Right renal pelvis (tissue), 4 donors: Measurements from ENCODE around the gene C14orf132. TPM values are rescaled to one million over a fixed set of nuclear protein-coding genes. Genes with fewer than 3 reads are reported as not detected.

ENCODE experiments used
- DNase-seq, 4 donors: peaks; one replicate each; pipeline ENCODE4 v3.0.0-alpha.2; 2013; ENCODE audit warnings: low read depth in 4 of 4, low spot score in 3 of 4, missing footprints in 1 of 4
- polyA plus RNA-seq, 4 donors: library from polyadenylated mRNA; unstranded; fragments of 120-200 nt; gene quantifications; one replicate each; pipeline ENCODE4 v1.2.1, GENCODE V29; 2013; ENCODE audit not compliant: insufficient read length in 4 of 4

The C14orf132 gene
- polyA plus RNA-seq, 4 donors: 32.0 to 39.2 (median 34.6) TPM

DNA sequence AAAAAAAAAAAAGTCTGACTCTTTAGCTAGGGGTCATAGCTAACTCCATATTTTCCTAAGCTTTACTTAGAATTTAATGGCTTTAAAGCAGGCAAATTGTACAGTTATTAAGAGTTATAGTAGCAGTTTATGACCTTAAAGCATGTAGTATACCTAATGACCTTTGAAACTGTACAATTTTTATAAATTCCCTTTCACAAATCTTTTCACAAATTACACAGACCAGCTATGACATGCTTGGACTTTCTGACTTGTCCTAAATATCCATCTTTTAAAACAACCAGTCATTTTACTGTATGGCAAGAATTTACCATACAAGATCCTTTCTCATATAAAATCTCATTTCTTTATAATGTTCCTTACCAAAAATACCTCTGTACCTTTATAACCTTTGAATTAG is 74.8 kb downstream of the C14orf132 start:
- DNase-seq: no peak

DNA sequence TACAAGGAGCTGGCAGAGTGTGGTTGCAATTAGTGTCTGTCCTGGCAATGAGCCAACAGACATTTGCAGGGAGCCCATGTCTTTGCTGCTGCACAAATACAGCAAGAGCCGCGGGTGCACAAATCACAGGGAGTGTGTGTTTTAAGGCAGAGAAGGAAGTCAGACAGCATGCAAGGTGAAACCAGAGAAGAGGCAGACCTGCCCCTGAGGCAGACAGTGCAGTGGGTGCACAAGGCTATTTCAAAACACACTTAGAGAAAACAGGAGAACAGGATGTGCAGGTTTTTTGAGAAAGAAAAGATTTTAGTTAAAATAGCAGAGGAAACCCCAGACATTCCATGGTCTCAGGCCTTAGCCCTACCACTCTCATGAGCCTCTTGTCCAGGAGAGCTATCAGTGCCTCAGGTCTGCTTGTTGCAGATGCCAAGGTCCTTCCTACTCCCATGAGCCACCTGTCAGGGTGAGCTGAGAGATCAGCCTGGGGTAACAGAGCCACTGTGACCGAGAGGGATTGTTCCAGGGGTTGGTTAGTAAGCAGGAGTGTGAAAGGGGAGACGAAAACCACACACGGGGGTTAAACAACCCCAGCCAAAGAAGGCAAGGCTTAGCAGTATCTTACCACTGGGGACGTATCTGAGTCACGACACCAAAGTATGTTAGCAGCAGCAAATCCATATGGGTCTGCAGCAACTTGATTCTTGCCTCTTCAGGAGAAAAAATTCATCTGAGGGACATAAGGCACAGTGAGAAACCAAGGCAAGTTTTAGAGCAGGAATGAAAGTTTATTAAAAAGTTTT is 78.1 kb downstream of the C14orf132 start:
- DNase-seq: no peak

DNA sequence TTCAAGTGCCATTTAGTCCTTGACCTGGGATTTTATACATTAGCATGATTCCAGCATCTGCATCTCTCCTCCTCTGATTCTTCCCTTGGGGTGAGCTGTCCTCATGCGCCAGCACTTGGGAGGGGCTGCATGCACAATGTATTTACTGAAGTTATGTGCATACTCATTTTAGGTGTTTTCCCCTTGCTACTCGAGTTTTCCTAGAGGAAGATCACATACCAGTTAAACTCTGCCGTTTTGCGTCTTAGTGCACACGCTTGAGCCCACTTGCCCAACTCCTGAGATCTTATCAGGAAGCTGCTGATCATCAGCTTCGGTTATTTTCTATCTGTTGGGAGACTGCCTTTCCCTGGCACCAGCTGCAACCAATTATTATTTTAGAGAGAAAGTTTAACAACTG is 78.8 kb downstream of the C14orf132 start:
- DNase-seq: no peak

GRCh38 chr14:96118391-96118790 is 79.2 kb downstream of the C14orf132 start:
- DNase-seq: no peak

GRCh38 chr14:96119947-96120346 is 80.8 kb downstream of the C14orf132 start:
- DNase-seq: no peak

GRCh38 chr14:96120392-96120791 is 81.2 kb downstream of the C14orf132 start:
- no peak for DNase-seq

DNA sequence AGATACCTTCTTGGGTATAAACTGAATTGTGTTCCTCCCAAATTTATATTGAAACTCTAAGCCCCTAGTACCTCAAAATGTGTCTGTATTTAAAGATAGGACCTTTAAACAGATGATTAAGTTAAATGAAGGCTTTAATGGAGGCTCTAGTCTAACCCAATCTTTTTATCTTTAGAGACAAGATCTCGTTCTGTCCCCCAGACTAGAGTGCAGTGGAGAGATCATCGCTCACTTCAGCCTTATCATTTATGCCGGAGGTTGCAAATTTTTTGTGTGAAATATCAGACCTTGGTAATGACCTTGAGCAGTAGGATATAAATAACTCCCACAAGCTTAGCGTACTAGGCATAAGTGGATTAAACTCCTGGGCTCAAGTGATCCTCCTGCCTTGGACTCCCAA is 81.8 kb downstream of the C14orf132 start:
- no peak for DNase-seq

GRCh38 chr14:96121660-96122395 is 82.7 kb downstream of the C14orf132 start:
- no peak for DNase-seq

- DNase-seq: no peak
Measured at GRCh38 chr14:96122496-96122895, 83.3 kb downstream of the C14orf132 start.

- DNase-seq: no peak
Measured at GRCh38 chr14:96125536-96125935, 86.4 kb downstream of the C14orf132 start.

GRCh38 chr14:96126339-96126782 is 87.2 kb downstream of the C14orf132 start:
- no peak for DNase-seq

DNA sequence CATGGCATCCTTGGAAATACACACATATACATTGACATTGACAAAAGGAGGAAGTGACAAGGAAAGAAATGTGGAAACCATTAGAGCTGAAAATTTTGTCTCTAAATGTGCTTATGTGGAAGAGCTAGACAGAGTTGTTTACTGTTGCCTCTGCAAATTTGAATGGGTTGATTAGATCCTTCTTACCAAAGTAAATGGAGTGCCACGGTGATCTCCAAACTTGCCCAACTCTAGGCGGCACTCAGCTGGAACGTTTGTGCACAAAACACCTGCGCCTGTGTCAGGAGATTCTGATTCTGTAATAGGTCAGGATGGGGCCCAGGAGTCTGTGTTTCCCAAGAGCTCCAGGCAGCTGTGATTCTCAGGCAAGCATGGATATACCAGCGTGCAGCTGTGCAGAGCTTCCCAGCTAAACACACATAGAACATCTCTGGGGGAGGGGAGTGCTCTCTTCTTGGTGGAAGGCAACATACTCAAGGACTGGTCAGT is 87.7 kb downstream of the C14orf132 start:
- no peak for DNase-seq

DNA sequence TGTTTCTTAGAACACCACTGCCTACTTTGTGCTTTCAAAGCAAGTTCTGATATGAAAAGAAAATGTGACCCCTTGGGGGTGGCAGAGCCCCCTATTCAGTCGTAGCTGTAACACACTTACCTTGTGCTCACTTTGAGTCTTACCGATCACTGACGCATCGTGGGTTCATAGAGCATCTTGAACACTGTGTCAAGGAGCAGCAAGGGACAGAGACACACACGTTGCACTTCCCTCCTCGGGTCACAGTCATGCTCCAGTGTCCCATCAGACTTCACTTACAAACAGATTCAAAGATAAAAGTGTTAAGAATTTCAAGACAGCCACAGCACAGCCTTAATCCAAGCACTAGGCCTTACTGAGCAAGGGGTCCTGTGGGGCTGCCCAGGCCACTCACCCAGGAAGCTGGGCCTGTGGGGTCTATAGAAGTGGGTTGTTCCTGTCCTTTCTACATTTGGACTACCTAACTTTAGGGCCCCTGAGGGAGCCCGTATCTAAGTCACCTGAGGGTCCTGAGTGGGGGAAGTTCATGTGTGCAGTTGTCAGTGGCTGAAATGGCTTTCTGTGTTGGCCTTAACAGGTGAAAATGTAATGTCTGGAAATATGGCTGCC is 90.1 kb downstream of the C14orf132 start:
- DNase-seq: no peak

- no peak for DNase-seq
Measured at GRCh38 chr14:96130391-96130790, 91.2 kb downstream of the C14orf132 start.

DNA sequence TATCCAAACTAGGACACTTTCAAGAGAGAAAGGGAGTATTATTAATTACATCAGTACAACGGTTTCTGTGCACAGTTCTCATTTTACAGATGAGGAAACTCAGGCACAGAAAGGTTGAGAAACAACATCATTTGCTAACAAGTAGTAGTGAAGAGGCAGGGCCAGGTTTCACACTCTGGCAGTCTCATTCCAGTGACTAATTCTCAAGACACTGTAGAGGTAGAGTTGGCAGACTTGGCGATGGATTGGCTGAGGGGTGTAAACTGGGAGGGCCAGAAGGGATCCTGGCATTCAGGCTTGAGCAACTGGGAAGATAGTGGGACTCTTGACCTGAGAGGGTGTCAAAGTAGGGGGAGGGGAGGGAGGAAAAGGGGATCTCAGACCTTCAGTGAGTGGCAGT is 91.7 kb downstream of the C14orf132 start:
- no peak for DNase-seq

DNA sequence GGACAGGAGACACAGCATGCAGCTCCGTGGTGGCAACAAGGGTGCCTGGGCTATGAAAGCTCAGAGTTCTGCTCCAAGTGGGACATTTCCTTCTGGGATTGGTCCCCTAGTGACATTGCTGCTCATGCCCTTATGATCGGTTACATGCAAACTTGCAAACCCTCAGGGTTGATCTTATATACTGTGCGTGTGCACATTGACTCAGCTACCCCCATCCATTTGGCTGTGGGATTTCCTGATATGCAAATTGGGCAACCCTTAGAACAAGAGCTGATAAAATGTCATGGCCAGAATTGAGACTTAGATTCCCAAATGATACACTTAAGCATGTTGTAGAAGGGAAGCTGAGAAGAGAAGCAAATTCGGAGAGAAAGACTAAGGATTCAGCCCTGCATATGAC is 92.7 kb downstream of the C14orf132 start:
- DNase-seq: no peak

- DNase-seq: no peak
Measured at GRCh38 chr14:96134508-96134907, 95.3 kb downstream of the C14orf132 start.

- DNase-seq: no peak
Measured at GRCh38 chr14:96135285-96135684, 96.1 kb downstream of the C14orf132 start.

DNA sequence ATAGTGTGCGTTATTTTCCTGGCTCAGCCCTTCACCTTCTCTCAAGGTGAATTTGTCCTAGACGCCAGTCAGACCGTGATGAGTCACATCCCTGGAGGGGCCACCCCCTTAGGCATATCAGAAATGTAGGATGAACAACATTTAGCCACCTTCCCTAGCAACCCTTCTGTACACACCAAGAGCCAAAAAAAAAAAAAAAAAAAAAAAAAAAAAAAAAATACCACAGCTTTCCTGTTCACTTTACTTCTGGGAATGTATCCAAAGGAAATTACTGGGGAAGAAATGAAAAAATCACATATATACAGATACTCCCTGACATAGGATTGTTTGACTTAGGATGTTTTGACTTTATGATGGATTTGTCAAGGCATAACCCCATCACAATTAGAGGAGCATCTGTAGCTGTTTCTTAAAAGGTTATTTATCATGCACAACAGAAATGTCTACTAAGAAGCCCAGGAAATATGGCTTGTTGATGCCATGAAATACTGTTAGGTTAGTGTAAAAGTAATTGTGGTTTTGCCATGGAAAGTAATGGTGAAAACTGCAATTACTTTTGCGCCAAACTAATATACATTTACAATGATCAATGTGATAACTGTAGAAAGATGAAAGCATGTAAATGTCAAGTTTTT is 97.3 kb downstream of the C14orf132 start:
- DNase-seq: no peak

- no peak for DNase-seq
Measured at GRCh38 chr14:96138241-96138640, 99.1 kb downstream of the C14orf132 start.

GRCh38 chr14:96139169-96139568 is 100.0 kb downstream of the C14orf132 start:
- no peak for DNase-seq
